Neural cell (in vitro differentiated cells): ENCODE data around the gene ZCCHC17. TPM values are rescaled to one million over a fixed set of nuclear protein-coding genes. Genes with fewer than 3 reads are reported as not detected.

Experiments used
- H2AFZ ChIP-seq: fragments of 200-600, 300-800 bp; sonication (generic), shearing (Covaris generic); 2 replicates; pipeline ENCODE4 v1.6.0; 2014; ENCODE audit warnings: low read depth, mild to moderate bottlenecking, antibody characterized with exemption, low read length, moderate library complexity
- H3F3A ChIP-seq: fragments of 200-600 bp; shearing (Covaris generic); 2 replicates; pipeline ENCODE4 v1.6.1; 2016; ENCODE audit warnings: mild to moderate bottlenecking, moderate library complexity, mixed read lengths, antibody characterized with exemption, low read length; ENCODE audit not compliant: insufficient read depth, poor library complexity, severe bottlenecking
- H3K27ac ChIP-seq: fragments of 200-600, 300-800 bp; sonication (generic), shearing (Covaris generic); 2 replicates; pipeline ENCODE4 v1.5.1; 2014; ENCODE audit warnings: mild to moderate bottlenecking, low read length, moderate library complexity
- H3K27me3 ChIP-seq: fragments of 300-800, 200-600 bp; sonication (generic), shearing (Covaris generic); 2 replicates; pipeline ENCODE4 v1.6.0; 2014; ENCODE audit warnings: mild to moderate bottlenecking, low read depth, low read length, moderate library complexity; ENCODE audit not compliant: insufficient read depth
- H3K36me3 ChIP-seq: fragments of 300-800, 200-600 bp; sonication (generic), shearing (Covaris generic); 2 replicates; pipeline ENCODE4 v1.5.1; 2014; ENCODE audit warnings: mild to moderate bottlenecking, antibody characterized with exemption, low read length, moderate library complexity; ENCODE audit not compliant: insufficient read depth
- H3K4me2 ChIP-seq: fragments of 300-800, 200-600 bp; sonication (generic), shearing (Covaris generic); 2 replicates; pipeline ENCODE4 v1.6.0; 2014; ENCODE audit warnings: mild to moderate bottlenecking, low read length
- H3K4me3 ChIP-seq: fragments of 300-800, 200-600 bp; sonication (generic), shearing (Covaris generic); 2 replicates; pipeline ENCODE4 v1.5.1; 2014; ENCODE audit warnings: mild to moderate bottlenecking, low read length, moderate library complexity
- H3K79me2 ChIP-seq: fragments of 200-600 bp; shearing (Covaris generic); replicated peaks from 2 replicates; pipeline ENCODE4 v1.6.0; 2014; ENCODE audit warnings: mild to moderate bottlenecking, low read length, moderate library complexity; ENCODE audit not compliant: insufficient read depth
- H3K9ac ChIP-seq: fragments of 300-800, 200-600 bp; sonication (generic), shearing (Covaris generic); 2 replicates; pipeline ENCODE4 v1.6.1; 2016; ENCODE audit warnings: mild to moderate bottlenecking, low read length, mixed read lengths
- H3K9me2 ChIP-seq: fragments of 200-600 bp; shearing (Covaris generic); 2 replicates; pipeline ENCODE4 v1.6.1; 2016; ENCODE audit warnings: mild to moderate bottlenecking, low read length, mixed read lengths; ENCODE audit not compliant: insufficient read depth
- H3K9me3 ChIP-seq: fragments of 200-600, 300-800 bp; sonication (generic), shearing (Covaris generic); 2 replicates; pipeline ENCODE4 v1.6.1; 2016; ENCODE audit warnings: mild to moderate bottlenecking, mixed run types, low read length, moderate library complexity, mixed read lengths
- H4K20me1 ChIP-seq: fragments of 200-600 bp; shearing (Covaris generic); 2 replicates; pipeline ENCODE4 v1.6.1; 2016; ENCODE audit warnings: mild to moderate bottlenecking, mixed run types; ENCODE audit not compliant: insufficient read depth
- CTCF ChIP-seq: fragments of 450-650 bp; IDR thresholded peaks from 2 replicates; pipeline ENCODE4 v1.5.1; 2014; ENCODE audit warnings: antibody characterized with exemption, mild to moderate bottlenecking, moderate library complexity; ENCODE audit not compliant: poor library complexity, severe bottlenecking
- EP300 ChIP-seq: fragments of 450-650 bp; conservative IDR thresholded peaks from 2 replicates; pipeline ENCODE4 v1.6.1; 2014; ENCODE audit warnings: antibody characterized with exemption, mild to moderate bottlenecking, moderate library complexity; ENCODE audit not compliant: poor library complexity, severe bottlenecking
- EZH2 ChIP-seq: fragments of 200-600, 300-800 bp; shearing (Covaris generic), sonication (generic); IDR thresholded peaks from 2 replicates; pipeline ENCODE4 v1.6.1; 2014; ENCODE audit warnings: antibody characterized with exemption, low read length, borderline replicate concordance, mild to moderate bottlenecking; ENCODE audit not compliant: insufficient read depth, poor library complexity, severe bottlenecking
- MXI1 ChIP-seq: fragments of 450-650 bp; conservative IDR thresholded peaks from 2 replicates; pipeline ENCODE4 v1.6.1; 2014; ENCODE audit warnings: antibody characterized with exemption, mild to moderate bottlenecking; ENCODE audit not compliant: poor library complexity, severe bottlenecking
- POLR2AphosphoS5 ChIP-seq: IDR thresholded peaks from 2 replicates; pipeline ENCODE4 v1.6.1; 2012
- RAD21 ChIP-seq: fragments of 450-650 bp; conservative IDR thresholded peaks from 2 replicates; pipeline ENCODE4 v1.6.1; 2014; ENCODE audit warnings: antibody characterized with exemption, mild to moderate bottlenecking, moderate library complexity
- REST ChIP-seq: IDR thresholded peaks from 2 replicates; pipeline ENCODE4 v1.6.1; 2012; ENCODE audit warnings: borderline replicate concordance
- SMC3 ChIP-seq: fragments of 450-650 bp; conservative IDR thresholded peaks from 2 replicates; pipeline ENCODE4 v1.6.1; 2014; ENCODE audit warnings: antibody characterized with exemption, mild to moderate bottlenecking, moderate library complexity; ENCODE audit not compliant: poor library complexity
- TAF1 ChIP-seq: IDR thresholded peaks from 2 replicates; pipeline ENCODE4 v1.6.1; 2012; ENCODE audit warnings: low read depth
- polyA plus RNA-seq: library from polyadenylated mRNA; depleted of rRNA; stranded (reverse); fragments of >200 nt; gene quantifications from 2 replicates; pipeline ENCODE4 v1.2.3, GENCODE V29; 2014

The ZCCHC17 gene
- polyA plus RNA-seq, 1 donor from 2014 or later: 146 TPM

- Histone ChIP-seq H4K20me1 (no peaks in the 10 kb centered on the region), H3K4me2 (no peak overlapping the region), H3K9ac (no peak overlapping the region), H3K27me3 (no peaks in the 10 kb centered on the region), H3K9me3 (no peaks in the 10 kb centered on the region), H3K36me3 (peaks cover 7% of the 10 kb centered on the region), H3K27ac (no peak overlapping the region), H3F3A (no peaks in the 10 kb centered on the region), H2AFZ (no peak overlapping the region), H3K9me2 (no peaks in the 10 kb centered on the region), H3K79me2 (peaks cover 14% of the 10 kb centered on the region), H3K4me3 (no peak overlapping the region)
- TF ChIP-seq CTCF (no peak), EZH2 (no peak), EP300 (no peak), REST (no peak), RAD21 (no peak), TAF1 (no peak), SMC3 (no peak), MXI1 (no peak), POLR2AphosphoS5 (no peak)
Measured at GRCh38 chr1:31308036-31308435, 11.2 kb downstream of the ZCCHC17 start.

- Histone ChIP-seq H3K27ac (no peak overlapping the region), H3K4me2 (no peak overlapping the region), H3K4me3 (no peak overlapping the region), H3K9ac (no peak overlapping the region), H3K79me2 (peaks cover under 1% of the 10 kb centered on the region), H3K36me3 (peaks cover 7% of the 10 kb centered on the region), H3K27me3 (no peaks in the 10 kb centered on the region), H2AFZ (no peak overlapping the region), H4K20me1 (no peaks in the 10 kb centered on the region), H3K9me3 (no peaks in the 10 kb centered on the region), H3K9me2 (no peaks in the 10 kb centered on the region), H3F3A (no peaks in the 10 kb centered on the region)
- TF ChIP-seq EZH2 (no peak), TAF1 (no peak), POLR2AphosphoS5 (no peak), SMC3 (no peak), MXI1 (no peak), CTCF (no peak), RAD21 (no peak), EP300 (no peak), REST (no peak)
Measured at GRCh38 chr1:31310198-31310597, 13.4 kb downstream of the ZCCHC17 start.
